GM21423 (cell line): ENCODE results near the gene CGRRF1.

Experiments used
- ATAC-seq: cut with Tn5 transposase; IDR thresholded peaks from one replicate; pipeline ENCODE4 v1.9.1; 2021; ENCODE audit warnings: mild to moderate bottlenecking, moderate library complexity; ENCODE audit not compliant: unreplicated experiment

CGRRF1 gene

DNA sequence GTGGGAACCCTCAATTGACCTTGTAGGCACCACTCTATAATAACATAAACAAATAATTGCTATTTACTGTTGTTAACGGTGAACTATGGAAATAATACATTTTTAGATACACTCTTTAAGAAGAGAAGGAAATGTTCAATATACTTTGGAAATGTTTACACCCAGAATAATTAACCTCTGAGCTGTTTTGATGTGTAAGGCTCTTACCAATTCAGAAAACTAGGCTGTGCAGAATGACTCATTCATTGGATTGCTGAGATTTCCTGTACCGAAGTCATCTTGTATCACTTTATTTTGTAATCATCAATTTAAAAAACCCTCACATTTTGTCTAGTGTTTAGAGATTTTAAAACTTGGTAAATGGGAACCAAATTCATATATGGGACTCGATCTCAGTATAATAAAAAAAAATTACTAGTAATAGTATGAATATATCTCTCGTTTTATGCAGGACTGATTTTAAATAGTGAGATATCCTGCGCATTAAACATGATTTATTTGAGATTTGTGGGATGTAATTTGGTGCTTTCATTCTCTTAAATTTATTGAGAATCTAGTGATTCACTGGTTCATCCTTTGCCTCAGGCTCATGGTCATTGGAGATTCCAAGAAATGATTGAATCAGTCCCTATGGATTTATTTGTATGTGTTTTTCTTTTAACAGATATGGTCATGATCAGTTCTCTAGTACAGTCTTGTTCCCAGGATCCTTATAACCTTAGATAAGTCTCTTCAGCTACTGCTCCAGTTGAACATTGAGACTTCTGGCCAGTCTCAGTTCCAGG, 61.1 kb downstream of the CGRRF1 start:
- no peak for ATAC-seq

DNA sequence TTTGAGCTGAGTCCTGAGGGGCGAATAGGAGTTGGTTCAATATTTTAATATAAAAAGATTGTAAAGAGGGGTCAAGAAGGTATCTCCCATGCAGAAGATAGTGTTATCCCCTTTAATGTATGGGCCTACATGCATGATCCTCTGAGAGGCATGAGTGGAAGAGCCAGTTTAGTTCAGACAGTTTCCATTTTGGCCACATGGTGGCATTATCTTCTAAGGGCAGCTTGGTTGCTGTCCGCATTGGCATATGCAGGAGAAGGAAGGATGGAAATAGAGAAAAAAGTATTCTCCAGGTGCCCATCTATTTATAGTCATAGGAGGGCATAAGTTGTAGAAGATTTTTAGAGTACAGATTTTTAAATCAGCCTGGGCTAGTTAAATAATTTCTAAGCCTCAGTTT, 62.6 kb downstream of the CGRRF1 start:
- no peak for ATAC-seq

DNA sequence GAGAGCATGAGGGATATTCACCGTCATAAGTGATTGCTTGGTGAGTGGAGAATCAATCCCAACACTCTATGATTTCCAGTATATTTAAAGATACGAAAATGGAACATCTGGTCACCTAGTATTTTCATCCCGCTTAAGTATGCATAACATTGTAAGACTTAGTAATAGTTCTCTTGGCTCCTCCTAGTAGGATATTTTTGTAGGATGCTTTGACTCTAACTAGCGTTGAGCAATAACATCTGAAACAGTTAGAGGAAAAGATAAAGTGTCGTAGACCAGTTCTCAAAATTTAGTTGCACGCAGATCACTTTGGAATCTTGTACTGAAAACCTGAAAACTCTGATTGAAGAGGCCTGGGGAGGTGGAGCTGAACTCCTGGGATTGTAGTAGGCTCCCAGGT, 64.8 kb downstream of the CGRRF1 start:
- no peak for ATAC-seq

DNA sequence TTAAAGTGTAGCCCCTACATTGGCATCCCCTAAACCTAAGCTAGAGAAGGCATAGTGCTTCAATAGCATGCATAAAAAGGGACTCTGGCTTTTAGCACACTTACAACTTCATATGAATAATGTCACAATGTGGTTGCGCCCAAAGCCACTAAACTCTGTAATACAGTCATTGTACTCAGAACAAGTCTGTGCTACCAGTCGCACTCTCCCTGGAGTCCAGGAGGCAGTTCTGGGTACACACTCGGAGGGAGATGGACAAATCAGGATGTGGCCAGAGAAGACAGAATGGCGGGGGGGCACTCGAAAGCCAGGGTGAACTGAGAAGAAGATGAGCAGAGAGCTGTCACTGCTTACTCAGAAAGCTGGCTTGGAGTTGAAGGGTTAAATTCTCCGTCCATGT, 67.8 kb downstream of the CGRRF1 start:
- ATAC-seq = no peak

DNA sequence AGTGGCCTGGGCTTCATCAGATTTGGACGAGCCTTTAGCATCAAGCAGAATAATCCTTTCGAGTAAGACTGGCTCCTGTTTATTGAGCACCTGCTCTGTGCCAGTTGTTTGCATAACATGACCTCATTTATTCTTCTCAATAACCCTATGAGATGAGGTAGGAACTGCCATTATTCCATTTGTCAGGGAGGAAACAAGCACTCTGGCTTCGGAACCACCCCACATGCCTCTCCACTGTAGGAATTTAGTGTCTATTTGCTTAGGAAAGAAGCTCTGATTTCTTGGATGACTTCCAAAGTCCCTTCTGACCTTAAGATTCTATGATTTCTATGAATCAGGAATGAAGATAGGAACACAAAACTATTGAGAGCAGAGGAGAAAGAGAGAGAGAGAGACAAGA, 68.3 kb downstream of the CGRRF1 start:
- no peak for ATAC-seq

DNA sequence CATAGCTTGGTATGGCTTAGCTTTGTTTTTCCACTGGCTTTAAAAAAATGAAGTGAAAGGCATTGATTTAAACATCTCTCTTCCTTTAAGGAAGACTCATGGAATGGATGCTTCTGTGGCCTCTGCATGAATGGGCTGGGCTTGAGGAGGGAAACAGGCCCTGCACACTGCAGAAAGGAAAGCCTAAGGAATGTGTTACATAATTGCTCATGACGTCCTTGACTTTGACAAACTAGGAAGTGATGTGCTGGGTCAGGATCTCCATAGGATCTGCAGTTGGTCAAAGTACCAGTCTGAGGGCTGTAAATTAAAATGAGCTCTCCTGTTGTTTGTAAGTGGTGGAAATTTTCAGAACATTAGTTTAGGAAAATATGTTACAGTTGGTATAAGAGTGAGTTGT, 69.9 kb downstream of the CGRRF1 start:
- ATAC-seq = no peak

DNA sequence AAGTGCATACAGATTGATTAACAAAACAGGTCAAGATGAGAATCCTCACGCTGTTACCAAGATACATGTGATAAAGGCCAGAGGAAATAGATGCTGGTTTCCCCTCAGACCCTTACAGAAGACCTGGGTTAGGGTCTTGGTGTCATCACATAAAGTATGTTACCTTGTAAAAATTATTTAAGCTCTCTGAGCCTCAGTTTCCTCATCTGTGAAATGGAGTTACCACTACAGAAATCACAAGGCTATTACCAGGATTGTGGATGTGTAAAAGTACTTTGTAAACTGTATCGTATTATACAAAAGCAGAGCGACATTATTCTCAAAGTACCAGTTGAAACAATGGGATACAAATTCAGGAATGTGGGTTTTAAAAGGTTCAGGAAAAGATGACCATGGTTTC, 71.2 kb downstream of the CGRRF1 start:
- ATAC-seq = no peak

DNA sequence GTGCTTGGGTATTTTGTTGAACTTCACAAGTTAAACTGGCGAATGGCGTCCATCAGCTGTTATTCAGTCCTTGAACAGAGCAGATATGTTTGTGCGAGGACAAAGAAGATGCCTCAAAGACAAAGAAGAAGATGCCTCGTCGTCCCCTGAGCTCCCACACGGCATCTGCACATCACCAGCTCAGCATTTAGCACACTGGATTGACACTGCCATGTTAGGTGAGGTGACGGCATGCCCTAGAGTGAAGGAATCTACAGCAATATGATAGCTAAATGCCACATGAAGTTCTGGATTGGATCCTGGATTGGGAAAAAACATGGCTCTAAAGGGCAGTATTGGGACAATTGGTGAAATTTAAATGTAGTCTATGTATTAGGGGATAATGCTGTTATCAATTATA, 72.6 kb downstream of the CGRRF1 start:
- ATAC-seq = no peak

DNA sequence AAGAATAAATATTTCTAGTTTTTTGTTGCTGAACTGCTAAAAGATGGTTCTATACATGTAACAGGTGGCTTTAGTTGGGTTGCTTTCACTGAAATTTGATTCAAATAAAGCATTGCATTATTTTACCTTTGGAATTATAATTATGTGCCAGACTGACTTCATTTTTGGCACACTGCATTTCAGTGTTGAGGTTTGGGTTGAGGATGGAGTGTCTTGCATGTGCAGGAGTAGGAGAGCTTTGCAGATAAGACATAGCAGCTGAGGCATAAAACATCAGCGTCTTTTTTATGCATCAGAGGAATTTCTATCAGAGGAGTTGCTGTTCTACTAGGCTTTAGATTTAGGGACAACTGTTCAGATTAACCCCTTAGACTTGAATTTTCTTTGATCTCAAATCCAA, 74.4 kb downstream of the CGRRF1 start:
- no peak for ATAC-seq

DNA sequence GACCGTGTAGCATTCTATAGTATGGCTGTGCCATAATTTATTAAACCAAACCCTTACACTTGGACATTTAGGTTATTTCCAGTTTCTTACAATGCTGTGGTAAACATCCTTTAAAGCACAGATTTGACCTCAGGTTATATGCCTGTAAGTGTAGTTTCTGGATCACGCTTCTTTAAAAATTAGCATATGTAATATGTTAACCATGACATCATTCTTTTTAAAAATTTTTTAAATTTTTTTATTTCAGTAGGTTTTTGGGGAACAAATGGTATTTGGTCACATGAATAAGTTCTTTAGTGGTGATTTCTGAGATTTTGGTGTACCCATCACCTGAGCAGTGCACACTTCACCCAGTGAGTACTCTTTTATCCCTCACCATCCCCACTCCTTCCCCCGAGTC, 75.5 kb downstream of the CGRRF1 start:
- no peak for ATAC-seq
